HEK293T (cell line): ENCODE measurements around the gene PACRG.

Experiments
- ARNT ChIP-seq: fragments of 450-650 bp; IDR thresholded peaks from 2 replicates; pipeline ENCODE4 v1.6.1; 2017; ENCODE audit warnings: mild to moderate bottlenecking
- BHLHE40 ChIP-seq: fragments of 450-650 bp; IDR thresholded peaks from 2 replicates; pipeline ENCODE4 v1.6.1; 2016; ENCODE audit warnings: mild to moderate bottlenecking, moderate library complexity, borderline replicate concordance
- ELF4 ChIP-seq: fragments of 450-650 bp; IDR thresholded peaks from 2 replicates; pipeline ENCODE4 v1.6.1; 2017; ENCODE audit warnings: antibody characterized with exemption
- FOXA1 ChIP-seq: fragments of 450-650 bp; IDR thresholded peaks from 2 replicates; pipeline ENCODE4 v1.6.1; 2016; ENCODE audit warnings: mild to moderate bottlenecking
- FOXK2 ChIP-seq: fragments of 450-650 bp; IDR thresholded peaks from 2 replicates; pipeline ENCODE4 v1.6.1; 2016; ENCODE audit warnings: mild to moderate bottlenecking
- FOXM1 ChIP-seq: fragments of 450-650 bp; IDR thresholded peaks from 2 replicates; pipeline ENCODE4 v1.6.1; 2017; ENCODE audit warnings: mild to moderate bottlenecking, borderline replicate concordance
- HDGF ChIP-seq: fragments of 450-650 bp; IDR thresholded peaks from 2 replicates; pipeline ENCODE4 v1.6.1; 2017; ENCODE audit warnings: antibody characterized with exemption, borderline replicate concordance
- L3MBTL2 ChIP-seq: fragments of 450-650 bp; conservative IDR thresholded peaks from 2 replicates; pipeline ENCODE4 v1.6.1; 2016; ENCODE audit warnings: mild to moderate bottlenecking
- LEF1 ChIP-seq: fragments of 450-650 bp; IDR thresholded peaks from 2 replicates; pipeline ENCODE4 v1.6.1; 2017; ENCODE audit warnings: mild to moderate bottlenecking, borderline replicate concordance
- NFRKB ChIP-seq: fragments of 450-650 bp; IDR thresholded peaks from 2 replicates; pipeline ENCODE4 v1.6.1; 2016; ENCODE audit warnings: mild to moderate bottlenecking, moderate library complexity
- PKNOX1 ChIP-seq: fragments of 450-650 bp; IDR thresholded peaks from 2 replicates; pipeline ENCODE4 v1.6.1; 2016
- SP1 ChIP-seq: fragments of 450-650 bp; IDR thresholded peaks from 2 replicates; pipeline ENCODE4 v1.6.1; 2017
- SUZ12 ChIP-seq: fragments of 450-650 bp; IDR thresholded peaks from 2 replicates; pipeline ENCODE4 v1.6.1; 2016; ENCODE audit warnings: mild to moderate bottlenecking

GRCh38 chr6:162887981-162888689 is 160.4 kb downstream of the PACRG start:
- TF ChIP-seq SP1: no peak
- no peak for TF ChIP-seq FOXM1
- no peak for TF ChIP-seq SUZ12
- TF ChIP-seq FOXA1: no peak
- TF ChIP-seq L3MBTL2: no peak
- no peak for TF ChIP-seq HDGF
- TF ChIP-seq NFRKB: no peak
- no peak for TF ChIP-seq BHLHE40
- no peak for TF ChIP-seq ELF4
- TF ChIP-seq LEF1: no peak
- TF ChIP-seq PKNOX1: no peak
- no peak for TF ChIP-seq ARNT
- TF ChIP-seq FOXK2: no peak
